Fibroblast of villous mesenchyme (primary cell): ENCODE measurements around the gene CWF19L1. TPM values are rescaled to one million over a fixed set of nuclear protein-coding genes. Genes with fewer than 3 reads are reported as not detected.
A peak's percentile ranks its signal among the peaks of the same experiment; 100 is the strongest.

ENCODE experiments used
- DNase-seq: peaks from one replicate; pipeline ENCODE4 v3.0.0-alpha.2; 2010; ENCODE audit warnings: low read depth
- H3K4me3 ChIP-seq: 2 replicates; pipeline ENCODE4 v1.5.1; 2011; ENCODE audit warnings: low read depth, mild to moderate bottlenecking, low read length
- total RNA-seq: library from RNA; depleted of rRNA; stranded (reverse); fragments of >200 nt; gene quantifications from 2 replicates; pipeline ENCODE4 v1.2.3, GENCODE V29; 2012
- TF ChIP-seq, protein P1 (sequence below): IDR thresholded peaks from 2 replicates; pipeline ENCODE4 v1.5.1; 2012; ENCODE audit warnings: low read depth, mild to moderate bottlenecking, low read length; ENCODE audit not compliant: insufficient read depth

CWF19L1 gene
- total RNA-seq, result 28.0 and 36.3 TPM in 2 replicates

DNA sequence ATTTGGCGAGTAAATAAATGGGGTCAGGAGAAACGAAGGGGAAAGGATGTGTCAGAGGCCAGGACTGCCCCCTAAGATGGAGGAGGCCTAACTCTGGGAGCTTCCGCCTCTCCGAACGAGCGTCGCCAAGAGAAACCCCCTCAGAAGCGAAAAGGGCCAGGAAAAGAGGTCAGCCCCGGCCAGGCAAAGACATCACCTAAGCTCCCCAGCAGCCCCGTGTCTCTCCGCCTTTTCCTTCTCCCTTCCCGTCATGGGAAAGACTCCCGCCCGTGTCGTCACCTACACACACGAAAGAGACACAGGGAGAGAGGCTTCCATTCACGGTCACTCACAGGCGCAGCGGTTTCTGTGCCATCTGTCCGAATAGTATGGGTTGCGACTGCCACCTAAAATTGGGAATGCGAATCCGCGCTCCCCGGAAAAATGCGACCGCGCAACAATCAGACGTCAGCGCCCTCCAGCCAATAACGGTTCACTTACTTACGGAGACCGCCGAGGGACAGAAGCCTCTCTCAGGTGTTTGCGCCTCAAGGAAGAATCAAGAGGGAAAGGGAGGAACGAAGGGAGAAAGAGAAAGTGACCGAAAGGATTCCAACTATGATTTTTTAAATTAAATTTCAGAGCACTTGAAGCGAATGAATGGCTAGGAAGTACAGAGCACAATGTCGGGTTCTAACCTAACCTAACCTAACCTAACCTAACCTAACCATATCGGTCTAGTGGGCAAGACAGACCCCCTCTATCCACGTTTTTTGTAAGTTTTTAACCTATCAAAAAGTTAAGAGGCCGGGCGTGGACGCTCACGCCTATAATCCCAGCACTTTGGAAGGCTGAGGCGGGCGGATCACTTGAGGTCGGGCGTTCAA is at the start of gene CWF19L1:
Gene CWF19L1 (minus strand): TSS at position 400 of the 866 bp plus-strand sequence. CDS start 45 bp downstream, at position 355.
- TF ChIP-seq, protein P1, sequence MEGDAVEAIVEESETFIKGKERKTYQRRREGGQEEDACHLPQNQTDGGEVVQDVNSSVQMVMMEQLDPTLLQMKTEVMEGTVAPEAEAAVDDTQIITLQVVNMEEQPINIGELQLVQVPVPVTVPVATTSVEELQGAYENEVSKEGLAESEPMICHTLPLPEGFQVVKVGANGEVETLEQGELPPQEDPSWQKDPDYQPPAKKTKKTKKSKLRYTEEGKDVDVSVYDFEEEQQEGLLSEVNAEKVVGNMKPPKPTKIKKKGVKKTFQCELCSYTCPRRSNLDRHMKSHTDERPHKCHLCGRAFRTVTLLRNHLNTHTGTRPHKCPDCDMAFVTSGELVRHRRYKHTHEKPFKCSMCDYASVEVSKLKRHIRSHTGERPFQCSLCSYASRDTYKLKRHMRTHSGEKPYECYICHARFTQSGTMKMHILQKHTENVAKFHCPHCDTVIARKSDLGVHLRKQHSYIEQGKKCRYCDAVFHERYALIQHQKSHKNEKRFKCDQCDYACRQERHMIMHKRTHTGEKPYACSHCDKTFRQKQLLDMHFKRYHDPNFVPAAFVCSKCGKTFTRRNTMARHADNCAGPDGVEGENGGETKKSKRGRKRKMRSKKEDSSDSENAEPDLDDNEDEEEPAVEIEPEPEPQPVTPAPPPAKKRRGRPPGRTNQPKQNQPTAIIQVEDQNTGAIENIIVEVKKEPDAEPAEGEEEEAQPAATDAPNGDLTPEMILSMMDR, result no peak
- DNase-seq, result peak; percentile 93

DNA sequence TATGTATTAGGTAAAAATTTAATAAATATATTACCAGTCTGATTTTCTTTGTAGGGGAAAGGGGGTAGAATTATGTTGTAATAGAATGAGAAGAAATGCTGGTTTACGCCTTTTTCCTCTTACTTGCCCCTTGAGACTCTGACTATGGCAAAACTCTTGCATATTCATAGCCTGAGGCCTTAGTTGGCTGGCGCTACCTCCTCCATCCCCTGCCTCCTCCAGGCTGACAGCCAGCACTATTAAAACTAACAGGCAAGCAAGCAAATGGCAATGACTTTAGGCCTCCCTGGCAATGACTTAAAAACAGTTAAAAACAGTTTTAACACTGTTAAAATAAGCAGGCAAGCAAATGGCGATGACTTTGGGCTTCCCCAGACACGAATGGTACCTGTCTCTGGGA is 48.2 kb upstream of the CWF19L1 start:
- H3K4me3 ChIP-seq, result no peak overlapping the region
- DNase-seq, result no peak
- TF ChIP-seq, protein P1, result no peak

More for the DNA sequence above, at the start of gene CWF19L1:
- H3K4me3 ChIP-seq, result peak within 1 kb of the TSS; percentile 100

DNA sequence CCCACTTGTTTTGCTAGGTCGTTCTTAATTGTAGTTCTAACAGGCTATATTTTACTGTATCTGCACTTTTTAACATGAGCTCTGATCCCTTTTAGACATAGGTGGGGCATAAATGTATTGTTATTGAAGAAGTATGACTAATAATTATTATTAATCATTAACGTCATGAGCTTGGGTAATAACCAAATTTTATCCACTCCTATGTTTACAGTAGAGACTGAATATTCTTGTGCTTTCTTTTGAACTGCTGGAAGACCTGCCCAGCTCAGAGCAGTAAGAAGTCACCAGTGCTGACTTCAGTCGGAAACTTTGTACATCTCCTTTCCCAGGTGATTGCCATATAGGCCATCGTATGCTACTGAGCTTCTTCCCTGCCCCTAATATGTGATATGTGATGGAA is 43.9 kb upstream of the CWF19L1 start:
- TF ChIP-seq, protein P1, result no peak
- H3K4me3 ChIP-seq, result no peak overlapping the region
- no peak for DNase-seq

DNA sequence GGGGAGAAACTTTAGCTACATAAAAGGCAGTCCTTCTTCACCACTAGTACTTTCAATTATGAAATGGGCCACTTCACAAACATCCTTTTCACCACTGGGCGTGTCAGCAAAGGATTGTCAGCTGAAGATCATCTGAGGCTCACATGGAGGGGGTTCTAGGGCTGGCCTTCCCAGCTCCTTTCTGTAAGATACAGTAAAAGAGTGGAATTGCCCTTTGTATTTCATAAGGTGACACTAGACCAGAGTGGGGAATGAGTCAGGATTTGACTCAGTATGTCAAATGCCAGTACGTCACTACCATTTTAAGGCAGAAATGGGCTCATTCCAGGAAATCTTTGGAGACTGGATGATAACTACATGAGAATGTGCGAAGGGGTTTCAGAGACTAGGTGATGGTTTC is 40.2 kb upstream of the CWF19L1 start:
- H3K4me3 ChIP-seq, result no peak overlapping the region
- TF ChIP-seq, protein P1, result no peak
- peak; percentile 15 for DNase-seq

DNA sequence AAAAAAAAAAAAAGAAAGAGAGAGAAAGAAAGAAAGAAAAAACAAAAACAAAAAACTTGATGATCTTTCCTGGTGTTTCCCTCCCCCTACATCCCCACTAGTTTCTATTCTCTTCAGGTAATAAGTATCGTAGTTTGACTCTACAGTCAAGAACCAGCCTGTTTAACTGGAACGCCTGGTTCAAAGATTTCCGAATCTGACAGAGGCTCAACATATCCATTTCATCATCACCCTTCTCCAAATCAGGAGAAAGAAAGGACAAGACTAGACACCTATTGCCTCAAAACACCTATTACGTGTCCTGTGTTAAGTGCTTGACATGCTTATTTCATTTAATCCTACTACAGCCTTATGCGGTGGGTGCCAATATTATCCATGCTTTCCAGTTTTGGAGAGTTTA is 39.4 kb upstream of the CWF19L1 start:
- TF ChIP-seq, protein P1, result no peak
- H3K4me3 ChIP-seq, result no peak overlapping the region

DNA sequence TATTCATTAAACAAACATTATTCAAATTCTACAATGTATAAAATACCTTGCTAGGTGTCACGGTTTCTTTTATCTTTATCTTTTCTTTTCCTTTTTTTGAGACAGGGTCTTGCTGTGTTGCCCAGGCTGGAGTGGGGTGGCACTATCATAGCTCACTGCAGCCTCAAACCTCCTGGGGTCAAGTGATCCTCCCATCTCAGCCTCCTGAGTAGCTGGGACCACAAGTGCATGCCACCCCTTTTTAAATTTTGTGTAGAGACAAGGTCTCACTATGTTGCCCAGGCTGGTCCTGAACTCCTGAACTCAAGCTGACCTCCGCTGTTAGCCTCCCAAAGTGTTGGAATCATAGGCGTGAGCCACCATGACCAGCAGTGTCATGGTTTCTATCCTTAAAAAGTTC is 37.0 kb upstream of the CWF19L1 start:
- no peak overlapping the region for H3K4me3 ChIP-seq
- TF ChIP-seq, protein P1, result no peak
- no peak for DNase-seq

More for the DNA sequence above, 39.4 kb upstream of the CWF19L1 start:
- DNase-seq, result no peak
